Measurements from ENCODE around the gene MAN2C1. TPM values are rescaled to one million over a fixed set of nuclear protein-coding genes. Genes with fewer than 3 reads are reported as not detected.

The MAN2C1 gene
- total RNA-seq, 1 experiment from 2014 or later = 169 TPM

GRCh38 chr15:75366163-75366562, 2.2 kb downstream of the MAN2C1 start:
- H3K9me3 ChIP-seq (ENCODE audit: low read depth, low read length, poor library complexity, severe bottlenecking) = no peaks in the 10 kb centered on the region
- no peak for DNase-seq (ENCODE audit: low spot score)
- no TSS peak for BruUV-seq (replicated peaks)
- peaks cover 40% of the 10 kb centered on the region for H3K36me3 ChIP-seq (ENCODE audit: insufficient read depth, low read length, poor library complexity, severe bottlenecking)
- H3K4me1 ChIP-seq (ENCODE audit: insufficient read depth, low read length, poor library complexity, severe bottlenecking) = peaks cover 13% of the 10 kb centered on the region
- no peak overlapping the region for H3K4me3 ChIP-seq (ENCODE audit: low read depth, low read length, poor library complexity, severe bottlenecking)
- TF ChIP-seq EZH2 (IDR thresholded peaks at IDR 0.05; ENCODE audit: borderline replicate concordance, low read depth, low read length, poor library complexity, severe bottlenecking) (no peak), CTCF (conservative IDR thresholded peaks at IDR 0.05; ENCODE audit: low read depth, low read length) (no peak)
- intact Hi-C loops (cut with micrococcal nuclease; ENCODE audit: unreplicated experiment) = no loop called here
- CTCF ChIA-PET = no interaction called here
- POLR2A ChIA-PET (ENCODE audit: low non-redundant PET) = interaction anchor here (0.6 kb wide), 1 partner anchor 18 kb away, joined by 7 read pairs; no protein-coding TSS in a partner anchor
- H3K27ac ChIP-seq (ENCODE audit: low read depth, low read length, poor library complexity, severe bottlenecking) = no peak overlapping the region
- no peaks in the 10 kb centered on the region for H3K27me3 ChIP-seq (replicated peaks; ENCODE audit: insufficient read depth, low read depth, low read length, poor library complexity)

GRCh38 chr15:75364881-75365280, 3.5 kb downstream of the MAN2C1 start:
- ChIA-PET CTCF (no interaction called here), POLR2A (ENCODE audit: low non-redundant PET) (no interaction called here)
- no peaks in the 10 kb centered on the region for H3K27me3 ChIP-seq (replicated peaks; ENCODE audit: insufficient read depth, low read depth, low read length, poor library complexity)
- H3K36me3 ChIP-seq (ENCODE audit: insufficient read depth, low read length, poor library complexity, severe bottlenecking) = peaks cover 27% of the 10 kb centered on the region
- intact Hi-C loops (cut with micrococcal nuclease; ENCODE audit: unreplicated experiment) = no loop called here
- peaks cover 13% of the 10 kb centered on the region for H3K4me1 ChIP-seq (ENCODE audit: insufficient read depth, low read length, poor library complexity, severe bottlenecking)
- TF ChIP-seq CTCF (conservative IDR thresholded peaks at IDR 0.05; ENCODE audit: low read depth, low read length) = no peak
- TF ChIP-seq EZH2 (IDR thresholded peaks at IDR 0.05; ENCODE audit: borderline replicate concordance, low read depth, low read length, poor library complexity, severe bottlenecking) = no peak
- BruUV-seq (replicated peaks) = no TSS peak
- H3K27ac ChIP-seq (ENCODE audit: low read depth, low read length, poor library complexity, severe bottlenecking) = no peak overlapping the region
- no peak overlapping the region for H3K4me3 ChIP-seq (ENCODE audit: low read depth, low read length, poor library complexity, severe bottlenecking)
- no peaks in the 10 kb centered on the region for H3K9me3 ChIP-seq (ENCODE audit: low read depth, low read length, poor library complexity, severe bottlenecking)
- DNase-seq (ENCODE audit: low spot score) = no peak

- no peak overlapping the region for H3K27ac ChIP-seq (ENCODE audit: low read depth, low read length, poor library complexity, severe bottlenecking)
- H3K4me3 ChIP-seq (ENCODE audit: low read depth, low read length, poor library complexity, severe bottlenecking) = no peak overlapping the region
- H3K4me1 ChIP-seq (ENCODE audit: insufficient read depth, low read length, poor library complexity, severe bottlenecking) = peaks cover 8% of the 10 kb centered on the region
- intact Hi-C loops (cut with micrococcal nuclease; ENCODE audit: unreplicated experiment) = no loop called here
- CTCF ChIA-PET = no interaction called here
- H3K27me3 ChIP-seq (replicated peaks; ENCODE audit: insufficient read depth, low read depth, low read length, poor library complexity) = no peaks in the 10 kb centered on the region
- no TSS peak for BruUV-seq (replicated peaks)
- no peak for DNase-seq (ENCODE audit: low spot score)
- POLR2A ChIA-PET (ENCODE audit: low non-redundant PET) = no interaction called here
- TF ChIP-seq CTCF (conservative IDR thresholded peaks at IDR 0.05; ENCODE audit: low read depth, low read length) = no peak
- TF ChIP-seq EZH2 (IDR thresholded peaks at IDR 0.05; ENCODE audit: borderline replicate concordance, low read depth, low read length, poor library complexity, severe bottlenecking) = no peak
- no peaks in the 10 kb centered on the region for H3K9me3 ChIP-seq (ENCODE audit: low read depth, low read length, poor library complexity, severe bottlenecking)
- H3K36me3 ChIP-seq (ENCODE audit: insufficient read depth, low read length, poor library complexity, severe bottlenecking) = peaks cover 34% of the 10 kb centered on the region
These were observed 4.6 kb downstream of the MAN2C1 start for GRCh38 chr15:75363786-75364185.
